Liver (tissue), 9 donors: ENCODE results near the gene RGL1. TPM values are rescaled to one million over a fixed set of nuclear protein-coding genes. Genes with fewer than 3 reads are reported as not detected.

Experiments
- DNase-seq: peaks from one replicate; pipeline ENCODE4 v3.0.0-alpha.2; 2017; ENCODE audit warnings: low spot score
- H3K27ac ChIP-seq, 2 donors: one replicate each; pipeline ENCODE4 v1.7.0; 2013; ENCODE audit warnings: inconsistent platforms in 2 of 2, low read length in 2 of 2, control low read depth in 1 of 2, low read depth in 1 of 2, mild to moderate bottlenecking in 1 of 2
- H3K27me3 ChIP-seq, 4 donors: one replicate each; pipeline versions ENCODE4 v1.6.1 to v1.7.0; 2013; ENCODE audit warnings: low read length in 3 of 4, inconsistent platforms in 1 of 4, mild to moderate bottlenecking in 1 of 4, moderate library complexity in 1 of 4; ENCODE audit not compliant: control insufficient read depth in 4 of 4, insufficient read depth in 4 of 4
- H3K36me3 ChIP-seq, 4 donors: one replicate each; pipeline versions ENCODE4 v1.6.1 to v1.7.0; 2013; ENCODE audit warnings: low read length in 3 of 4, mild to moderate bottlenecking in 3 of 4, low read depth in 1 of 4, moderate library complexity in 1 of 4; ENCODE audit not compliant: control insufficient read depth in 4 of 4, insufficient read depth in 3 of 4
- H3K4me1 ChIP-seq, 4 donors: one replicate each; pipeline versions ENCODE4 v1.6.1 to v1.7.0; 2013; ENCODE audit warnings: low read length in 3 of 4, mild to moderate bottlenecking in 3 of 4, moderate library complexity in 1 of 4; ENCODE audit not compliant: control insufficient read depth in 4 of 4, insufficient read depth in 4 of 4
- H3K4me3 ChIP-seq, 3 donors: one replicate each; pipeline versions ENCODE4 v1.6.1 to v1.7.0; 2013; ENCODE audit warnings: low read length in 3 of 3, control low read depth in 1 of 3, low read depth in 1 of 3, mild to moderate bottlenecking in 1 of 3
- H3K9ac ChIP-seq, 2 donors: one replicate each; pipeline ENCODE4 v1.7.0; 2013; ENCODE audit warnings: low read length in 2 of 2, mild to moderate bottlenecking in 2 of 2, moderate library complexity in 2 of 2, control low read depth in 1 of 2, low read depth in 1 of 2
- H3K9me3 ChIP-seq, 4 donors: one replicate each; pipeline versions ENCODE4 v1.6.1 to v1.7.0; 2013; ENCODE audit warnings: low read length in 3 of 4; ENCODE audit not compliant: control insufficient read depth in 4 of 4
- CTCF ChIP-seq: fragments of 150-350 bp; IDR thresholded peaks from 2 replicates; pipeline ENCODE4 v1.5.1; 2017; ENCODE audit warnings: improper control_type of control experiment, low read depth, low read length; ENCODE audit not compliant: missing input control
- EGR1 ChIP-seq, 2 donors: IDR thresholded peaks; 2 replicates each; pipeline ENCODE4 v1.6.1; 2016 to 2018; ENCODE audit warnings: antibody characterized with exemption in 2 of 2, low read depth in 2 of 2
- FOXA1 ChIP-seq: IDR thresholded peaks from 2 replicates; pipeline ENCODE4 v1.6.1; 2016; ENCODE audit warnings: antibody characterized with exemption
- FOXA2 ChIP-seq: IDR thresholded peaks from 2 replicates; pipeline ENCODE4 v1.6.1; 2016; ENCODE audit warnings: antibody characterized with exemption
- GABPA ChIP-seq, 2 donors: IDR thresholded peaks in 1 of 2; conservative IDR thresholded peaks in 1 of 2; 2 replicates each; pipeline ENCODE4 v1.6.1; 2016; ENCODE audit warnings: antibody characterized with exemption in 2 of 2, mild to moderate bottlenecking in 1 of 2, moderate library complexity in 1 of 2
- HNF4A ChIP-seq, 2 donors: conservative IDR thresholded peaks; 2 replicates each; pipeline ENCODE4 v1.6.1; 2016; ENCODE audit warnings: antibody characterized with exemption in 2 of 2, mild to moderate bottlenecking in 2 of 2
- HNF4G ChIP-seq: IDR thresholded peaks from 2 replicates; pipeline ENCODE4 v1.6.1; 2016; ENCODE audit warnings: antibody characterized with exemption
- JUND ChIP-seq, 2 donors: IDR thresholded peaks; 2 replicates each; pipeline ENCODE4 v1.6.1; 2016; ENCODE audit warnings: antibody characterized with exemption in 2 of 2
- MAX ChIP-seq: IDR thresholded peaks from 2 replicates; pipeline ENCODE4 v1.6.1; 2016; ENCODE audit warnings: antibody characterized with exemption
- NR2F2 ChIP-seq: IDR thresholded peaks from 2 replicates; pipeline ENCODE4 v1.6.1; 2016; ENCODE audit warnings: antibody characterized with exemption
- RAD21 ChIP-seq, 2 donors: IDR thresholded peaks; 2 replicates each; pipeline ENCODE4 v1.6.1; 2016; ENCODE audit warnings: antibody characterized with exemption in 2 of 2, mild to moderate bottlenecking in 2 of 2
- REST ChIP-seq: IDR thresholded peaks from 2 replicates; pipeline ENCODE4 v1.6.1; 2016; ENCODE audit warnings: antibody characterized with exemption, mild to moderate bottlenecking
- RXRA ChIP-seq, 2 donors: IDR thresholded peaks; 2 replicates each; pipeline ENCODE4 v1.6.1; 2017 to 2018; ENCODE audit warnings: antibody characterized with exemption in 2 of 2, mild to moderate bottlenecking in 1 of 2
- SP1 ChIP-seq: IDR thresholded peaks from 2 replicates; pipeline ENCODE4 v1.6.1; 2018; ENCODE audit warnings: antibody characterized with exemption, mild to moderate bottlenecking
- TAF1 ChIP-seq: conservative IDR thresholded peaks from 2 replicates; pipeline ENCODE4 v1.6.1; 2016; ENCODE audit warnings: antibody characterized with exemption, mild to moderate bottlenecking
- YY1 ChIP-seq: IDR thresholded peaks from 2 replicates; pipeline ENCODE4 v1.6.1; 2016; ENCODE audit warnings: antibody characterized with exemption, mild to moderate bottlenecking
- WGBS: extraction: QIAGEN DNeasy Blood & Tissue Kit; methylation state at CpG from one replicate; pipeline ENCODE4 v1.1.7; 2013; 5-methylcytosine and 5-hydroxymethylcytosine counted together
- polyA plus RNA-seq, 2 donors: library from polyadenylated mRNA; stranded (reverse) in 1 of 2; unstranded in 1 of 2; fragments of 200-250 nt in 1 of 2; fragments of >200 nt in 1 of 2; fragmentation: Nextera tagmentation in 1 of 2; extraction: Ambion mirVana in 1 of 2; gene quantifications; one replicate each; pipeline versions ENCODE4 v1.2.1 to v1.2.3, GENCODE V29; 2013 to 2015
- total RNA-seq, 2 donors: library from RNA; depleted of rRNA; stranded (reverse); fragments of >200 nt; gene quantifications; one replicate each; pipeline ENCODE4 v1.2.3, GENCODE V29; 2014
- TF ChIP-seq, protein P1 (sequence below): IDR thresholded peaks from 2 replicates; pipeline ENCODE4 v1.6.1; 2016; ENCODE audit warnings: antibody characterized with exemption
- TF ChIP-seq, protein P2 (sequence below): IDR thresholded peaks from 2 replicates; pipeline ENCODE4 v1.6.1; 2016; ENCODE audit warnings: antibody characterized with exemption
- donor health status: healthy.
- donor health status: healthy.
- donor health status: healthy.
- donor health status: healthy.
- donor health status: healthy.

Gene RGL1
- total and polyA plus RNA-seq, 4 donors: 3.9 to 15.3 (median 8.9) TPM

- no peak for TF ChIP-seq REST
- TF ChIP-seq HNF4G: no peak
- no peak for TF ChIP-seq EGR1 (IDR thresholded peaks at IDR 0.05; ENCODE audit: low read depth in 2 of 2)
Measured at GRCh38 chr1:183806675-183807074, 1.8 kb downstream of the RGL1 start (continued).

DNA sequence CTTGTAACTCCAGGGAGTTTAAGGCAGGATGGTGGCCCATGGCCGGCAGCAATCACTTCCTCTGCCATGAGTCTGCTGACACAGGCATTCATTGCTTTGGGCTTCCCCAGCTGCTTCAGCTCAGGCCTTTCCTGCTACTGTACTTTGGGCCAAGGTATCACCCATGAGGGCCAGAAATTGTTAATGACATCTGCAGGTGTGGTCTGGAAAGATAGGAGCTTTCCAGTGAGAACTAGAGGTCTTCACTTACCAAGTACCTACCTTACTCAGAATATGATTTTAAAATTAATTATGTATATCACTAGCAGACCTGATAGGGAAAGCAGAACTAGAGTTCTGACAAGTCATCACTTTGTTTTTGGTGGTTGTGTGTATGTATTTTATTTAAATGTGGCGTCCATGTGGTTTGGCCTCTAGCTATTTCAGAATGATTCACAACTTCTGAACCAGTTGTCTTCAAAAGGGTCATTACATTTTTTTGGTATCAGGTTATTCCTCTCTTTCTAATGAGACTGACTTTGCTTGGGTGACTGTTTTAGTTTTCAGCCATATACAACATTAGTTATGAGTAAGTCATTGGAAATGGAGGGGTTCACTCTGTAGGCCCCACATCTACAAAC lies 2.7 kb downstream of the RGL1 start:
- WGBS: 78% methylated on average over 2 of the region's 2 CpGs
- Histone ChIP-seq H3K27me3 (no peaks in the 10 kb centered on the region), H3K4me1 (peaks cover 2 to 13% (median 6%) of the 10 kb centered on the region in 4 donors), H3K4me3 (no peak overlapping the region), H3K9me3 (no peaks in the 10 kb centered on the region), H3K9ac (no peak overlapping the region), H3K36me3 (no peaks in the 10 kb centered on the region), H3K27ac (no peak overlapping the region)
- TF ChIP-seq RAD21 (IDR thresholded peaks at IDR 0.05): no peak
- TF ChIP-seq FOXA1: no peak
- TF ChIP-seq GABPA (IDR thresholded peaks at IDR 0.05 in 1 of 2, conservative IDR thresholded peaks at IDR 0.05 in 1 of 2): no peak
- no peak for TF ChIP-seq JUND (IDR thresholded peaks at IDR 0.05)
- TF ChIP-seq NR2F2: no peak
- TF ChIP-seq RXRA (IDR thresholded peaks at IDR 0.05): no peak
- no peak for TF ChIP-seq TAF1
- TF ChIP-seq CTCF: no peak
- TF ChIP-seq HNF4G: no peak
- no peak for TF ChIP-seq MAX
- TF ChIP-seq YY1: no peak
- TF ChIP-seq, protein P1, sequence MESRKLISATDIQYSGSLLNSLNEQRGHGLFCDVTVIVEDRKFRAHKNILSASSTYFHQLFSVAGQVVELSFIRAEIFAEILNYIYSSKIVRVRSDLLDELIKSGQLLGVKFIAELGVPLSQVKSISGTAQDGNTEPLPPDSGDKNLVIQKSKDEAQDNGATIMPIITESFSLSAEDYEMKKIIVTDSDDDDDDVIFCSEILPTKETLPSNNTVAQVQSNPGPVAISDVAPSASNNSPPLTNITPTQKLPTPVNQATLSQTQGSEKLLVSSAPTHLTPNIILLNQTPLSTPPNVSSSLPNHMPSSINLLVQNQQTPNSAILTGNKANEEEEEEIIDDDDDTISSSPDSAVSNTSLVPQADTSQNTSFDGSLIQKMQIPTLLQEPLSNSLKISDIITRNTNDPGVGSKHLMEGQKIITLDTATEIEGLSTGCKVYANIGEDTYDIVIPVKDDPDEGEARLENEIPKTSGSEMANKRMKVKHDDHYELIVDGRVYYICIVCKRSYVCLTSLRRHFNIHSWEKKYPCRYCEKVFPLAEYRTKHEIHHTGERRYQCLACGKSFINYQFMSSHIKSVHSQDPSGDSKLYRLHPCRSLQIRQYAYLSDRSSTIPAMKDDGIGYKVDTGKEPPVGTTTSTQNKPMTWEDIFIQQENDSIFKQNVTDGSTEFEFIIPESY: no peak
- TF ChIP-seq SP1: no peak
- TF ChIP-seq, protein P2, sequence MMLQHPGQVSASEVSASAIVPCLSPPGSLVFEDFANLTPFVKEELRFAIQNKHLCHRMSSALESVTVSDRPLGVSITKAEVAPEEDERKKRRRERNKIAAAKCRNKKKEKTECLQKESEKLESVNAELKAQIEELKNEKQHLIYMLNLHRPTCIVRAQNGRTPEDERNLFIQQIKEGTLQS: no peak
- TF ChIP-seq REST: no peak
- no peak for TF ChIP-seq EGR1 (IDR thresholded peaks at IDR 0.05; ENCODE audit: low read depth in 2 of 2)
- TF ChIP-seq HNF4A (conservative IDR thresholded peaks at IDR 0.05): no peak
- no peak for TF ChIP-seq FOXA2
- DNase-seq: no peak
